Stimulated activated CD8-positive, alpha-beta memory T cell treated with anti-CD3 and anti-CD28 coated beads, Interleukin-4, amount 100 ng/mL, for 1 hour (primary cell): ENCODE data around the gene PLXNB3.
A peak's percentile ranks its signal among the peaks of the same experiment; 100 is the strongest.
"Not testable (repeated sequence)": the region's sequence is repeated elsewhere in the genome, so short reads cannot be mapped to it uniquely, and the experiment has no call there.

ENCODE experiments used
- DNase-seq, 2 donors: peaks; one replicate each; pipeline ENCODE4 v3.0.0-alpha.2; 2020; ENCODE audit warnings: low read depth in 2 of 2, low spot score in 1 of 2

The PLXNB3 gene

GRCh38 chrX:153763989-153764755 lies at the start of gene PLXNB3:
Gene PLXNB3, plus strand, starts transcription at chrX:153764249. Its CDS starts 1,287 bp downstream, at chrX:153765536.
- DNase-seq, result peak; percentile 29 to 48

GRCh38 chrX:153714256-153714655 lies 49.8 kb upstream of the PLXNB3 start:
- DNase-seq, result no peak

- DNase-seq, result no peak
Measured at GRCh38 chrX:153717445-153717844, 46.6 kb upstream of the PLXNB3 start.

GRCh38 chrX:153719238-153719637 lies 44.8 kb upstream of the PLXNB3 start:
- no peak for DNase-seq

GRCh38 chrX:153719701-153720100 lies 44.3 kb upstream of the PLXNB3 start:
- no peak for DNase-seq

GRCh38 chrX:153722704-153723350 lies 41.2 kb upstream of the PLXNB3 start:
- DNase-seq, result no peak

- peak in 1 of 2 donors; percentile 24 for DNase-seq
Measured at GRCh38 chrX:153723351-153724251, 40.4 kb upstream of the PLXNB3 start.

- DNase-seq, result peak; percentile 72 to 77
Measured at GRCh38 chrX:153724252-153725038, 39.6 kb upstream of the PLXNB3 start, which contains the start of the genes ABCD1 and BCAP31. Gene ABCD1, plus strand, starts transcription at chrX:153724856. Its CDS starts 411 bp downstream, at chrX:153725267. Gene BCAP31, minus strand, starts transcription at chrX:153724387. Its CDS starts 1,143 bp downstream, at chrX:153723244.

- DNase-seq, result no peak
Measured at GRCh38 chrX:153725039-153725831, 38.8 kb upstream of the PLXNB3 start.

GRCh38 chrX:153725832-153726285 lies 38.2 kb upstream of the PLXNB3 start:
- DNase-seq, result no peak

GRCh38 chrX:153726286-153727122 lies 37.5 kb upstream of the PLXNB3 start:
- no peak for DNase-seq

- DNase-seq, result no peak
Measured at GRCh38 chrX:153727123-153727931, 36.7 kb upstream of the PLXNB3 start.

- DNase-seq, result no peak
Measured at GRCh38 chrX:153728095-153728494, 36.0 kb upstream of the PLXNB3 start.

- no peak for DNase-seq
Measured at GRCh38 chrX:153728951-153729631, 35.0 kb upstream of the PLXNB3 start.

- not testable (repeated sequence) for DNase-seq
Measured at GRCh38 chrX:153730115-153730514, 33.9 kb upstream of the PLXNB3 start.

GRCh38 chrX:153731117-153731844 lies 32.8 kb upstream of the PLXNB3 start:
- DNase-seq, result no peak

- no peak for DNase-seq
Measured at GRCh38 chrX:153731845-153732215, 32.2 kb upstream of the PLXNB3 start.
